ENCODE data around the gene GTF2E1.

The GTF2E1 gene

DNA sequence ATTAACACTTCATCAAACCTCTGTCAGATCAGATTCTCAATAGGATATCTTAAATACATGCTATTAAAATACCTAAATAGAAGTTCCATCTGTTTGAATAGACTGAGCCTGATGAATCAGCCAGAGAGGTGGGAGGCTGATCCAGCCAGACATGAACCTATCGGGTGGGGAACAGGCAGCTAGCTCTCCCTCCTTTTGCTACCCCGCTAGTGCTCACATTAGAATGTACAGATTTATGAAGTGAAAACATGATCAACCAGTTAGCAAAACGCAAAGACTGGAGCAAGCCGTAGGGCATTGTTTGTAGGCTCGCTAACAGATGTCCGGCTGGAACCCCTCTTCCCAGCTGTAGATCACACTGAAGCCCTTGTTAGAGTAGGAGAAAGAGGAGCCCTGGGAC, 54.4 kb downstream of the GTF2E1 start:
- Histone ChIP-seq H3K4me1 (ENCODE audit: control insufficient read depth, insufficient read depth, low read length) (peaks cover 36% of the 10 kb centered on the region), H3K27me3 (ENCODE audit: control insufficient read depth, insufficient read depth, low read length) (no peaks in the 10 kb centered on the region), H3K36me3 (ENCODE audit: control insufficient read depth, insufficient read depth, low read length) (no peaks in the 10 kb centered on the region), H3K27ac (ENCODE audit: low read depth, low read length) (no peak overlapping the region), H3K4me3 (ENCODE audit: low read depth, low read length) (no peak overlapping the region), H3K9me3 (ENCODE audit: control insufficient read depth, insufficient read depth, low read length) (no peaks in the 10 kb centered on the region), H3K9ac (ENCODE audit: low read depth, low read length) (no peak overlapping the region)

DNA sequence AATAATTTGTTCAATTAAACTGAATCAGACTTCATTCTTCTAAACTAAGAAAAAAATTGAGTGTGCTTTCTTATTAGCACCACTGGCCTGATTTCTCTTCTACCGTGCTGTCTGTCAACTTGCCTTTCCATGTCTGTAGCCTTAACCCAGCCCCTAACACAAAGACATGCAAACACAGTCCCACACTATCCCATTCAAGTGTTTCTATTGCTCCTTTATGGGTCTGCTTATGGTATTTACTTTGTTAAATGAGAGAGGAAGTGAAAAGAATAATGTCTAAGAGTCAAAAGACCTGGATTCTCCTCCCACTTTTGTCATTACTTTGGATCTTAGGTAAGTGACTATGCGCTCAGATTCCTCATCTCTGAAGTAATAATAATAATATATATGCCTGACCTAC, 55.3 kb downstream of the GTF2E1 start:
- H3K27ac ChIP-seq (ENCODE audit: low read depth, low read length), result no peak overlapping the region
- H3K4me3 ChIP-seq (ENCODE audit: low read depth, low read length), result no peak overlapping the region
- peaks cover 31% of the 10 kb centered on the region for H3K4me1 ChIP-seq (ENCODE audit: control insufficient read depth, insufficient read depth, low read length)
- no peaks in the 10 kb centered on the region for H3K36me3 ChIP-seq (ENCODE audit: control insufficient read depth, insufficient read depth, low read length)
- no peak overlapping the region for H3K9ac ChIP-seq (ENCODE audit: low read depth, low read length)
- H3K27me3 ChIP-seq (ENCODE audit: control insufficient read depth, insufficient read depth, low read length), result no peaks in the 10 kb centered on the region
- no peaks in the 10 kb centered on the region for H3K9me3 ChIP-seq (ENCODE audit: control insufficient read depth, insufficient read depth, low read length)

DNA sequence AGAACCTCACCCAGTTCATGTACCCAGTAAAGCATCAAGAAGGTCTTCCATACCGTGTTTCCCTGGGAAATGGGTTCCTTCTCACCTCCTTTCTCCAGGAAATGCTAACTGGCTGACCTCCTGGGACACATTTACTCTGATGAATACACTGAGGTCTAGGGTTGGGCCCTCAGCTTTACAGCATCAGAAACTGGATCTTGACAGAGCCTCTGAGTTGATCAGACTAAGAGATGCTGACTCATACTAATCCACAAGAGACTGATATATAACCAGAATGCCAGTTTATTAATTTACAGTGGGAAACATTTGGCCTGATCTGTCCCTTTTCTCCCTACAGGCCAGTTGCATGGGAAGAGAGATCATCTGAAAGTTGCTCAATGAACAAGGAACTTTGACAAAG, 55.8 kb downstream of the GTF2E1 start:
- Histone ChIP-seq H3K4me1 (ENCODE audit: control insufficient read depth, insufficient read depth, low read length) (peaks cover 26% of the 10 kb centered on the region), H3K4me3 (ENCODE audit: low read depth, low read length) (no peak overlapping the region), H3K9ac (ENCODE audit: low read depth, low read length) (no peak overlapping the region), H3K36me3 (ENCODE audit: control insufficient read depth, insufficient read depth, low read length) (no peaks in the 10 kb centered on the region), H3K27me3 (ENCODE audit: control insufficient read depth, insufficient read depth, low read length) (no peaks in the 10 kb centered on the region), H3K27ac (ENCODE audit: low read depth, low read length) (no peak overlapping the region), H3K9me3 (ENCODE audit: control insufficient read depth, insufficient read depth, low read length) (no peaks in the 10 kb centered on the region)

DNA sequence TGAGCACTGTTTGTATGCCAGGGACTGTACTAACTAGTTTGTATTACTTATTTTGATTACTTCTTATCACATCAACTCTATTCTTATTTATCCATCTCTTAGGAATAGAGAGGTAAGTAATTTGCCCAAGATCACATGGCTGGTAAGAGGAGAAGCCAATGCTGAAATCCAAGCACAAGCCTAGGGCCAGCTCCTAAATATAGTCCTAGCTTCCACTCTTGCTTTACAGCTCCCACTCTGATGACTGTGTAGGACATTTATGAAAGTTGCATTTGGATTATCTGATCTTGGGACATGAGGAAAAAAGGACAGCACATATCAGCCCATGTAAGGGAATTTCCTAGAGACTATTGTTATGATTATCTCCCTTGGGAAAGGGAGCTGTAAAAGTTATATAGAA, 58.1 kb downstream of the GTF2E1 start:
- H3K9ac ChIP-seq (ENCODE audit: low read depth, low read length), result no peak overlapping the region
- H3K27ac ChIP-seq (ENCODE audit: low read depth, low read length), result no peak overlapping the region
- no peaks in the 10 kb centered on the region for H3K9me3 ChIP-seq (ENCODE audit: control insufficient read depth, insufficient read depth, low read length)
- no peaks in the 10 kb centered on the region for H3K36me3 ChIP-seq (ENCODE audit: control insufficient read depth, insufficient read depth, low read length)
- no peak overlapping the region for H3K4me3 ChIP-seq (ENCODE audit: low read depth, low read length)
- H3K27me3 ChIP-seq (ENCODE audit: control insufficient read depth, insufficient read depth, low read length), result no peaks in the 10 kb centered on the region
- H3K4me1 ChIP-seq (ENCODE audit: control insufficient read depth, insufficient read depth, low read length), result peaks cover 16% of the 10 kb centered on the region

- Histone ChIP-seq H3K36me3 (ENCODE audit: control insufficient read depth, insufficient read depth, low read length) (no peaks in the 10 kb centered on the region), H3K27ac (ENCODE audit: low read depth, low read length) (no peak overlapping the region), H3K4me3 (ENCODE audit: low read depth, low read length) (no peak overlapping the region), H3K9me3 (ENCODE audit: control insufficient read depth, insufficient read depth, low read length) (no peaks in the 10 kb centered on the region), H3K9ac (ENCODE audit: low read depth, low read length) (no peak overlapping the region), H3K27me3 (ENCODE audit: control insufficient read depth, insufficient read depth, low read length) (no peaks in the 10 kb centered on the region), H3K4me1 (ENCODE audit: control insufficient read depth, insufficient read depth, low read length) (peaks cover 16% of the 10 kb centered on the region)
These were observed 58.9 kb downstream of the GTF2E1 start for GRCh38 chr3:120801484-120801883.

GRCh38 chr3:120802916-120803315, 60.4 kb downstream of the GTF2E1 start:
- no peaks in the 10 kb centered on the region for H3K36me3 ChIP-seq (ENCODE audit: control insufficient read depth, insufficient read depth, low read length)
- peaks cover 4% of the 10 kb centered on the region for H3K4me1 ChIP-seq (ENCODE audit: control insufficient read depth, insufficient read depth, low read length)
- no peak overlapping the region for H3K27ac ChIP-seq (ENCODE audit: low read depth, low read length)
- no peaks in the 10 kb centered on the region for H3K27me3 ChIP-seq (ENCODE audit: control insufficient read depth, insufficient read depth, low read length)
- no peak overlapping the region for H3K9ac ChIP-seq (ENCODE audit: low read depth, low read length)
- H3K9me3 ChIP-seq (ENCODE audit: control insufficient read depth, insufficient read depth, low read length), result no peaks in the 10 kb centered on the region
- no peak overlapping the region for H3K4me3 ChIP-seq (ENCODE audit: low read depth, low read length)

- H3K27me3 ChIP-seq (ENCODE audit: control insufficient read depth, insufficient read depth, low read length), result no peaks in the 10 kb centered on the region; the same call in 1 of the 2 replicates
- no peaks in the 10 kb centered on the region for H3K9me3 ChIP-seq (ENCODE audit: control insufficient read depth, insufficient read depth, low read length)
These were observed 74.2 kb downstream of the GTF2E1 start for GRCh38 chr3:120816728-120817127.

GRCh38 chr3:120820748-120821147, 78.2 kb downstream of the GTF2E1 start:
- no peaks in the 10 kb centered on the region for H3K9me3 ChIP-seq (ENCODE audit: control insufficient read depth, insufficient read depth, low read length)
- no peaks in the 10 kb centered on the region for H3K36me3 ChIP-seq (ENCODE audit: control insufficient read depth, insufficient read depth, low read length)
- H3K9ac ChIP-seq (ENCODE audit: low read depth, low read length), result no peak overlapping the region
- no peak overlapping the region for H3K27ac ChIP-seq (ENCODE audit: low read depth, low read length)
- H3K27me3 ChIP-seq (ENCODE audit: control insufficient read depth, insufficient read depth, low read length), result no peaks in the 10 kb centered on the region
- no peak overlapping the region for H3K4me3 ChIP-seq (ENCODE audit: low read depth, low read length)
- no peaks in the 10 kb centered on the region; the same call in 1 of the 2 replicates for H3K4me1 ChIP-seq (ENCODE audit: control insufficient read depth, insufficient read depth, low read length)

More at GRCh38 chr3:120816728-120817127, 74.2 kb downstream of the GTF2E1 start:
- Histone ChIP-seq H3K36me3 (ENCODE audit: control insufficient read depth, insufficient read depth, low read length) (no peaks in the 10 kb centered on the region), H3K27ac (ENCODE audit: low read depth, low read length) (no peak overlapping the region), H3K9ac (ENCODE audit: low read depth, low read length) (no peak overlapping the region), H3K4me3 (ENCODE audit: low read depth, low read length) (no peak overlapping the region), H3K4me1 (ENCODE audit: control insufficient read depth, insufficient read depth, low read length) (no peaks in the 10 kb centered on the region)

DNA sequence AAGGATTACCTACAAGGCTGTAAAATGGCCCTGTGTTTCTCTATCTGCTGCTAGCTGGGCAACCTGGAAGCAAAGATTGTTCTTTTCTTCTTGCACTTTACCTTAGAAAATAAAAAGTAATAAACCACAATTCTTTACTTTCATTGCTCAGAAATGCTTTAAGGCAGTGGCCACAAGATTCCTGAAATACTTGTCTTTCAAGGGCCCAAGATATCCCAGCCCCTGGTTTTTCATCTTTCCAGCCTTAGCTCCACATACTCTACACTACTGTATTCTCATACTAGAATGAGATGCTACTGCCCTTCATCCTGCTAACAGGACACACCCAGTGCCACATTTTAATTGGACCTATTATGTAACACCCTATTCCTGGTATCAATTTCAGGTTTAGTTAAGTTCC, 78.9 kb downstream of the GTF2E1 start:
- Histone ChIP-seq H3K27ac (ENCODE audit: low read depth, low read length) (no peak overlapping the region), H3K27me3 (ENCODE audit: control insufficient read depth, insufficient read depth, low read length) (no peaks in the 10 kb centered on the region), H3K36me3 (ENCODE audit: control insufficient read depth, insufficient read depth, low read length) (no peaks in the 10 kb centered on the region), H3K4me1 (ENCODE audit: control insufficient read depth, insufficient read depth, low read length) (no peaks in the 10 kb centered on the region; the same call in 1 of the 2 replicates), H3K9ac (ENCODE audit: low read depth, low read length) (no peak overlapping the region), H3K9me3 (ENCODE audit: control insufficient read depth, insufficient read depth, low read length) (no peaks in the 10 kb centered on the region), H3K4me3 (ENCODE audit: low read depth, low read length) (no peak overlapping the region)

GRCh38 chr3:120823156-120823555, 80.6 kb downstream of the GTF2E1 start:
- Histone ChIP-seq H3K4me3 (ENCODE audit: low read depth, low read length) (no peak overlapping the region), H3K9ac (ENCODE audit: low read depth, low read length) (no peak overlapping the region), H3K36me3 (ENCODE audit: control insufficient read depth, insufficient read depth, low read length) (no peaks in the 10 kb centered on the region), H3K27ac (ENCODE audit: low read depth, low read length) (no peak overlapping the region), H3K4me1 (ENCODE audit: control insufficient read depth, insufficient read depth, low read length) (no peaks in the 10 kb centered on the region; the same call in 1 of the 2 replicates), H3K9me3 (ENCODE audit: control insufficient read depth, insufficient read depth, low read length) (no peaks in the 10 kb centered on the region), H3K27me3 (ENCODE audit: control insufficient read depth, insufficient read depth, low read length) (peaks cover 2% of the 10 kb centered on the region)

GRCh38 chr3:120824613-120825012, 82.1 kb downstream of the GTF2E1 start:
- Histone ChIP-seq H3K27me3 (ENCODE audit: control insufficient read depth, insufficient read depth, low read length) (peaks cover 17% of the 10 kb centered on the region), H3K4me3 (ENCODE audit: low read depth, low read length) (no peak overlapping the region), H3K27ac (ENCODE audit: low read depth, low read length) (no peak overlapping the region), H3K9ac (ENCODE audit: low read depth, low read length) (no peak overlapping the region), H3K36me3 (ENCODE audit: control insufficient read depth, insufficient read depth, low read length) (no peaks in the 10 kb centered on the region), H3K9me3 (ENCODE audit: control insufficient read depth, insufficient read depth, low read length) (no peaks in the 10 kb centered on the region), H3K4me1 (ENCODE audit: control insufficient read depth, insufficient read depth, low read length) (no peaks in the 10 kb centered on the region; the same call in 1 of the 2 replicates)

- Histone ChIP-seq H3K36me3 (ENCODE audit: control insufficient read depth, insufficient read depth, low read length) (no peaks in the 10 kb centered on the region), H3K9me3 (ENCODE audit: control insufficient read depth, insufficient read depth, low read length) (no peaks in the 10 kb centered on the region), H3K27ac (ENCODE audit: low read depth, low read length) (no peak overlapping the region), H3K27me3 (ENCODE audit: control insufficient read depth, insufficient read depth, low read length) (peaks cover 38% of the 10 kb centered on the region), H3K4me3 (ENCODE audit: low read depth, low read length) (no peak overlapping the region), H3K9ac (ENCODE audit: low read depth, low read length) (no peak overlapping the region), H3K4me1 (ENCODE audit: control insufficient read depth, insufficient read depth, low read length) (peaks cover 14% of the 10 kb centered on the region)
These were observed 86.3 kb downstream of the GTF2E1 start for GRCh38 chr3:120828796-120829195.
